GM18858 (cell line): ENCODE results near the gene ADAMTSL1.

Experiments used
- ATAC-seq: cut with Tn5 transposase; IDR thresholded peaks from one replicate; pipeline ENCODE4 v1.9.1; 2021; ENCODE audit not compliant: unreplicated experiment

The ADAMTSL1 gene

GRCh38 chr9:18849890-18850677 lies 376.1 kb downstream of the ADAMTSL1 start:
- no peak for ATAC-seq

GRCh38 chr9:18851069-18851795 lies 377.3 kb downstream of the ADAMTSL1 start:
- ATAC-seq = no peak

GRCh38 chr9:18855656-18856055 lies 381.7 kb downstream of the ADAMTSL1 start:
- ATAC-seq = no peak

GRCh38 chr9:18857334-18857733 lies 383.4 kb downstream of the ADAMTSL1 start:
- no peak for ATAC-seq

GRCh38 chr9:18857769-18858168 lies 383.8 kb downstream of the ADAMTSL1 start:
- ATAC-seq = no peak

GRCh38 chr9:18861609-18862544 lies 387.9 kb downstream of the ADAMTSL1 start:
- ATAC-seq = no peak

- no peak for ATAC-seq
Observed at GRCh38 chr9:18863791-18864190, 389.8 kb downstream of the ADAMTSL1 start.

GRCh38 chr9:18864516-18864915 lies 390.6 kb downstream of the ADAMTSL1 start:
- no peak for ATAC-seq

- no peak for ATAC-seq
Observed at GRCh38 chr9:18865542-18865941, 391.6 kb downstream of the ADAMTSL1 start.

- ATAC-seq = no peak
Observed at GRCh38 chr9:18866121-18866831, 392.3 kb downstream of the ADAMTSL1 start.

- ATAC-seq = no peak
Observed at GRCh38 chr9:18869725-18870124, 395.8 kb downstream of the ADAMTSL1 start.

- ATAC-seq = peak; percentile 63
Observed at GRCh38 chr9:18874069-18874468, 400.1 kb downstream of the ADAMTSL1 start.

- ATAC-seq = peak; percentile 66
Observed at GRCh38 chr9:18874990-18875389, 401.0 kb downstream of the ADAMTSL1 start.

- ATAC-seq = no peak
Observed at GRCh38 chr9:18877984-18878383, 404.0 kb downstream of the ADAMTSL1 start.

GRCh38 chr9:18881758-18882157 lies 407.8 kb downstream of the ADAMTSL1 start:
- no peak for ATAC-seq

- no peak for ATAC-seq
Observed at GRCh38 chr9:18887546-18887945, 413.6 kb downstream of the ADAMTSL1 start.

- no peak for ATAC-seq
Observed at GRCh38 chr9:18888290-18888689, 414.3 kb downstream of the ADAMTSL1 start.

GRCh38 chr9:18889550-18889949 lies 415.6 kb downstream of the ADAMTSL1 start:
- no peak for ATAC-seq

GRCh38 chr9:18890372-18890771 lies 416.4 kb downstream of the ADAMTSL1 start:
- ATAC-seq = peak; percentile 89

GRCh38 chr9:18891946-18892670 lies 418.2 kb downstream of the ADAMTSL1 start:
- no peak for ATAC-seq
